HG03045 (cell line): ENCODE measurements around the gene MAGI1.

Experiments
- ATAC-seq: cut with Tn5 transposase; IDR thresholded peaks from one replicate; pipeline ENCODE4 v1.9.1; 2021; ENCODE audit warnings: mild to moderate bottlenecking, moderate library complexity; ENCODE audit not compliant: unreplicated experiment

MAGI1 gene

DNA sequence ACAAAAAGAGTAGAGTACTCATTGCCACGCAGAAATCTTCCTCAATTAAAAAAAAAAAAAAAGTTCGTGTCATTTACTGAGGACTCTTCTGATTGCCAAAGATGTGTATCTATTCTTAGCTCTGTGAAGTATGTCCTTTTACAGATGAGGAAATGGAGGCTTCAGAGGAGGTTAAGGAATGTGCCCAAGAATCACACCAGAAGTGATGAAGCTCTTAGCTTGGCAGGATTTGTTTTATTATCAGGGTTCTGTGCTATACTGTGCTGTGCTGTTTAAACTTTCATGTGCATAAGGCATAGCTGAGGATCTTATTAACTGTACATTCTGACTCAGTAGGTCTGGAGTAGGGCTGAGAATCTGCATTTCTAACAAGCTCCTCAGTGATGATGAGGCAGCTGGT is 685.8 kb downstream of the MAGI1 start:
- ATAC-seq: no peak

- ATAC-seq: no peak
Observed at GRCh38 chr3:65351753-65352152, 687.0 kb downstream of the MAGI1 start.

DNA sequence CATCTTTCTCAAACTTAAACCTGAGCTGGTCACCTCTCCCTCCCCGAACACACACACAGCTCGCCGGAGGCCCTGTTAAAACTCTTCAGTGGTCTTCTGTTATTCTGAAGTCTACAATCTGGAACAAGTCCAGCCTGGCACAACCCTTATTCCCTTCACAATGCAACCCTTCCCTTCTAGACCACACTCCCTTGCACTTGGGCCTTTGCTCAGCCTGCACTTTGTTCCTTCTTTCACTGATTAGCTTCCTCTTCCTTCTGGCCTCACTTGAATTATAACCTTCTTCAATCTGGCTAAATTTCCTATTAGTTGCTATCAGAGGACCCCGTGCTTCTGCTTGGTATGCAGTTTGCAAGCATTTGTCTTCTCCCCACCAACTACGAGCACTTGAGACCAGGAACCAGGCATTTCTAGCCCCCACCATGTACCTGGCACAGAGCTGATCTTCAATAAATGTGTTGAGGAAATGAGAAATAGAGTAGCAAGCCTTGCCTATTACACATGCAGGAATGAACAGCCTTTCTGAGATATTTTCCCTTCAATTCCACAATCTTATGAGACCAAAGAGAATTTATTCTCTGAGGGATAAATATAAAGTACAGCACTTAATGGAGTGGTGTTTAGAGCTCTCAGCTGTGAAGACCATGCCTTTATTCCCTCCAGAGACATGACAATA is 687.8 kb downstream of the MAGI1 start:
- no peak for ATAC-seq

DNA sequence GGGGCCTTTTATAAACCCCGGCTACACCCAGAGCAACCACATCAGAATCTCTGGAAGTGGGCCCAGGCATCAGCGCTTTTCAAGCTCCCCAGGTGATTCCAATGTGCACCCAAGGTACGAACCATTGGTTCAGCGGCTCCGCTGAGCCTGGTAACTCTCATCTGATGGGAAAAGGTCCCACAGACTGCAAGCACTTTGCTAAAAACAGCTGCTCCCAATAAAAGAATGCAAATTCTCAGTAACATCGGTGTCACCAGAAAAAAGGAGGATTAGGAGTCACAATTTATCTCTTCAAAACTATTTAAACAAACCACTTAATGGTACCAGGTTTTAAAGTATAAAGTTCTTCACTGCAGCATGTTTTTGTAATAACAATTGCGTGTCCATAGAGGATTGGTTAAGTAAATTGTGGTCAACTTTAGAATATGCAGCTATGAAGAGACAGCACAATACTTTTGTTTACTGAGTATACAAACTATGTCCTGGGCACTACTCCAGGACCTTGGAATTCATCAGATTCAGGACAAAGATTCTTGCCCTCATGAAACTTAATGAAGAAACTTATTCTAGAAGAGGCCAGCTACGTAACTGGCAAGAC is 690.2 kb downstream of the MAGI1 start:
- no peak for ATAC-seq

DNA sequence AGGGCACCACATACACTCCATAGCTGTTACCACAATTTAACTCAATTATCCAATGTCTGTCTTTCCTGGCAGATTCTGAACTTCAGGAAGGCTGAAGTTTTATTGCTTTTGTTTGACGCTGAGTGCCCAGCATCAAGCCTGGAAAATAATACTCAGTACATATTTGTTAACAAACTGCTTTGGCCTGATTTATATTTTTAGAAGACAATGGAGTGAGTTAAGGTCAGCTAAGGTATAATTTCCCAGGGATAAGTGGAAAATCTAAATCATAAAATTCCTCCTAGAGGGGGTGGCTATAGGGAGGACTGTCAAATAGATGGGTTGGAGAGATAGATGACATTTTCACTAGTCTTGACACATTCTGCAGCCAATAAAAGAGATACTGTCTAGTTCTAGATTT is 691.6 kb downstream of the MAGI1 start:
- ATAC-seq: no peak

DNA sequence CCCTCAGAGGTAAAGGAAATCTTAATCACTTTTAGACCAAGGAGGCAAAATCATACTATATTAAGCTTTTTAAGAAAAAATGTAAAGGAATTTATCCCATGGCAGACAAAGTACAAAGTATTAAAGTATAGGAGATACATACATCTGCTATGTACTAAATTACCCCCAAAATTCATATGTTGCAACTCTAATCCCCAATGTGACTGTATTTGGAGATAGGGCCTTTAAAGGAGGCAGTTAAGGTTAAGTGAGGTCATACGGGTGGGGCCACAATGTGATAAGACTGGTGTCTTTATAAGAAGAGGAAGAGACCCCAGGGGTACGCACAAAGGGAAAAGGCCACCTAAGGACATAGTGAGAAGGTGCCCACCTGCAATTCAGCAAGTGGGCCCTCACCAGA is 693.9 kb downstream of the MAGI1 start:
- no peak for ATAC-seq

- no peak for ATAC-seq
Observed at GRCh38 chr3:65344444-65344843, 694.3 kb downstream of the MAGI1 start.

GRCh38 chr3:65343736-65344135 is 695.0 kb downstream of the MAGI1 start:
- no peak for ATAC-seq

DNA sequence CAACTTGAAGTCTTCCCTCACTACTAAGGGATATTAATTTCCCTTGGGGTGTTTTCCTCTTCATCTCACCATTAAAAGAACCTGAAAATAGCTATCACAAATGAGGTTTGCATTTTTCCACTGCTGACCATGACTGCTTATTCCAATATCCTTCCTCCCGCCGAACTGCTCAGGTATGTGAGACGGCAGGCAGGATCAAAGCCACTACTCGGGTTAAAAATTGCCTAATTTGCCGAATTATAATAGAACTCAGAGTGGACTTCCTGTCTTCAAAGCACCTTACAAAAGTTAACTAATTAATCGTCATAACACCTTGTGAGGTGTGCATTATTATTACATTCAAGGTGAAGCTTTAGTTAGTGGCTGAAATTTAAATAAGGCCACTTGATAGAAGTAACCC is 695.7 kb downstream of the MAGI1 start:
- ATAC-seq: no peak

DNA sequence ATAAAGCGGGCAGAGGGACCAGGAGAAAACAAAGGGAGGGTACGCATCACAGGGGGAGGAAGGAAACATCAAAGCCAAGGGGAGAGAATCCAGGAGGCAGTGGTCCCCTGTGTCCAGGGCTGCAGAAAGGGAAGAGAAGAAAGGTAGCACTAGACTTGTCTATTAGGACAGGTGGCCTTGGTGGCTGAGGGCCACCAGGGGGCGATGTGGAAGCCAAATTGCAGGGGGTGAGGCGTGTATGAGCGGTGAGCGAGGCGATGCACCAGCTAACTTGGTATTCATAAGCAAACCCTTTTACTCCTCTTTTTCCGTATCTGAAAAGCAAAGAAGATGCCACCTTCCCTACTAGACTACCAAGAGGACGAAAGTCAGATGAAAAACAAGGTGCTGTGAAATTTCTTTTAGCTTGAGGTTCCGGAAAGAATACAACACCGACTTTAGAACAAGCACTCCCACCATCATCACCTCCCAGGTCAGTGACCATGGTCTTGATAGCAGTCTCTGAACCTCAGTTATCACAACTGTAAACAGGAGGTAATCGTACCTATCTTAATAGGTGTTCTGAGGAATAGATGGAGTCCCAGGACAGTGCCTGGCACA is 696.5 kb downstream of the MAGI1 start:
- ATAC-seq: no peak

DNA sequence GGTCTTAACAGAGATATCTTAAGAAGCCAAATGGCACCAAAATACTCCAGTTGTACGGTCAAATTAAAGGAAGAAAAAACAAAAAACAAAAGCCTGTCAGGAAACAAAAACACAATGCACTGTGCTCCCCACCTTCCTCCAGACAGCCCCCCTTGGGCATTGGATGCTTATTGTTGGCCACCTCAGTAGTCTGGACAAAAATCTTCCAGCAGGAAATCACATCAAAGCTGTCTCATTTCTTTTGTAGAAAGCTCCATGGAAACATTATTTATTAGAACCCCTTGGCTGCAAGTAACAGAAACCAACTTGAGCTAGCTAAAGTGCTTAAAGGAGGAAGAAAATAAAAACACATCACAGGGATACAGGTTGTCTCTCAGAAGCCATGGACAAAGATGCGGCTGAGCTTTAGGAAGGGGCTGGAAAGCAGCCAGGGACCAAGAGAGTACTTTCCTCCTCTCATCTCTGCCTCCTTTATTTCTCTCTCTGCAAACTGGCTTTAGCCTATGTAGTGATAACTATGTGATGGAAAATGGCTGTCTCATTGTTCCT is 699.5 kb downstream of the MAGI1 start:
- ATAC-seq: no peak

GRCh38 chr3:65338571-65338970 is 700.1 kb downstream of the MAGI1 start:
- ATAC-seq: no peak

DNA sequence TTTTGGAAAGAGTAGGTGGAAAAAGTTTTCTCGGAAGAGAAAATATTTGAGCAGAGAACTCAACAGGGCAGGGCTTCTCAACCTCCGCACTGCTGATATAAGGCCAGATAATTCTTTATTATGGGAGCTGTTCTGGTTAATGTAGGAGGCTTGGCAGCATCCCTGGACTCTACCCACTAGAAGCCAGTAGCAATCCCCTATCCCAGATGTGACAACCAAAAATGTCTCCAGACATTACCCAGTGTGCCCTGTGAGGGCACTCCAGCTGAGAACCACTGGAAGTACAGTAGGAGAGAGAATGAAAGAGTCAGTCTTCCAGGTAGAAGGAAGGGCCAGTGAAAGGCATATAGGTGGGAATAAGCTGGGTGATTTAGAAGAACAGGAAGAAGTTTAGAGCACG is 703.1 kb downstream of the MAGI1 start:
- ATAC-seq: no peak

GRCh38 chr3:65334045-65334665 is 704.6 kb downstream of the MAGI1 start:
- no peak for ATAC-seq

- ATAC-seq: no peak
Observed at GRCh38 chr3:65331730-65332129, 707.0 kb downstream of the MAGI1 start.

DNA sequence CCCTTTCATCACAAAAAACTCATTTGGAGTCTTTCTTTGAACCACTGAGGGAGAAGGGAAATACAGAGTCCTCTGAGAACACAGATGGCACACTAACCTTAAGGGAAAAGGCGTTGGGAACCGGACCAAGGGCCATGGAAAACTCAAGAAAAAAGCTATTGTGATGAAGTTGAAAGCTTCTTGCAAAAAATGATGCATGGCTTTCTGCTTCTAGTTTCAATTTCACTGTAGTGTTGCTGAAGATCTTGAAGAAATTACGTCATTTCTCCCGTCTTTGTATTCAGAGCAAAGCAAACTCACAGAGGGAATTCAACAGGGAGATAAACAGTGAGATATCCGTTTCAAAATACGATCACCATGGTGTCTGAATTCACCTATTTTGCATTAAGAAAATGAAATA is 708.6 kb downstream of the MAGI1 start:
- ATAC-seq: no peak

DNA sequence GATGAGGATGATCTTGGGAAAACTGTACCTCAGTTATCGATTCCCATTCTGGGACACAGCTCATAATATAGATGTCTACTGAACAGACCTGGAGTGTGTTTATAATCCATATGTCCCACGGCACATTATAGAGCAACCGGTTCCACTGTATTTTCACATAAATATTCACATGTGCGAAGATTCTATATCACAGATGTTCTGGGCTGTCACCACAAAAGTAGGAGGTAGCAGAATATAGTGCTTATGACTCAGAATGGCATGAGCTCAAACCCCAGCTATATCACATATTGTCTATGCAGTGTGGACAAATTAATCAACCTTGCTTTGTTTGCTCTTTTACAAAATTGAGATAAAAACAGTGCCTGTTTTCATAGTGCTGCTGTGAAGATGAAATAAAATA is 710.6 kb downstream of the MAGI1 start:
- ATAC-seq: no peak

DNA sequence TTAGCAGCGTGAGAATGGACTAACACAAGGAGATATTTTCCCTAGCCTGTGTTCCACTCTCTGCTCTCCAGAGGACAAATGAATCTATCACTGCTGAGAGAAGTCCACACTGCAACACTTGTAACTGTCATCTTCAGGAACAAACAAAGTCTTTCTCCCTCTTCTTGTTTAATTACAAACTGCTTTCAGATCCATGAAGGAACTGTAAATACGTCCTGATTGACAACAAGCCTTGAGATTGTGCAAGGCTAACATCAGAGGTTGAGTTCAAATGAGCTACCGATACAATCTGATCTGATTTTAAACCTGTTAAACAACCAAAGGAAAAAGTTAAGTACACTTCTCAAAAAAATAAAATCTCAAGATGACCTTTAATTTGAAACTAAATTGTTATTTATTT is 712.1 kb downstream of the MAGI1 start:
- no peak for ATAC-seq

GRCh38 chr3:65322910-65323309 is 715.8 kb downstream of the MAGI1 start:
- no peak for ATAC-seq

DNA sequence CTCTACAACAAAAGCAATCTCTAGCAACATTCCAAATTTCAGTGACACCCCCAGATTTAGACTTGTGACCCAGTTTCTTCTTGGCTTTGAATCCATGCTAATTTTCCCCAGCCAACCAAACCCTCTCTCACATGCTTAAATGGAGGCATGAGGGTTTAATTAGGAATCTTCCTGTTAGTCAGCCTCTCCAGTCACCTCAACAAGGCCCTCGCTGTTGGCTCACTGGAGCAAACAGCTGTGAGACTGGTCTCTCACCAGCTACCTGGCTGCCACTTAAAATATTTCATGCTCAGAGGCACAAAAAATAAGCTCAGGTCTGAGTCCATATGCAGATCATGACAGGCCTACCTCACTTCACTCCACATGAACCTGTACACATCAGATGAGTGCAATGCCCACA is 720.5 kb downstream of the MAGI1 start:
- ATAC-seq: no peak

DNA sequence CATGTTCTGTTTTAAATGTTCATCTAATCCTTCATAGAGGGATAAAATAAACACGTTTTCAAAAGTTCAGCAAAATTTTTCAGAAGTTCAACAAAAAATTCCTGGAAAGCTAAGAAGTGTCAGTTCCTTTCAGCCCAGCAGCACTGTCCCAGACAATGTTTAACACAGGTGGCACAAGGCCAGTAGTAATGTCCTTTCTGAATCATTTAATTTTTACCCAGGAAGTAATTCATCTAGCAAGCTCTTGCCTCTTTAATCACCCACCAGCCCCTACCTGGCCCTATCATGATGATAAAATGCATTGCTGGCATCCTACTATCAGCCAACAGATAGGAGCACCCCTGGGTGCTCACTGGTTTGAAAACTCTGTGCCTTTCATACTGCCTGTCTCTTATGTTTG is 723.8 kb downstream of the MAGI1 start:
- no peak for ATAC-seq

DNA sequence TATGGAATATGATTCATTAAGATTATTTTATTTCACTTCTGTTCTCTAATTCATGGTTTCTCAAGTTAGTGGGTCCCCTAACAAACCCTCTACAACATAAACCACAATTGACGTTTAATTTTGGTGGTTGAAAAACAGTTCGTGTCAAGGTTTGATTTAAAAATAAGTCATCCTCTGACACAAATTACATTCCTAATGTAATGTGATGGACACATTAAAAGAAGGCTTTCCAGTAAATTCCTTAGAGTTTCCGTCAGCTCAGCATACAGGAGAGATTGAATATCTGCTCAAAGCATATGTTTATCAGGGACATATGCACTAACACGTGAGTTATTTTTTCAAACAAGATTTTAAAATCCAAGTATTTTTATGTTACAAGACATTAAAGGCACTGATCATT is 724.4 kb downstream of the MAGI1 start:
- ATAC-seq: no peak
